DND-41 (cell line): Measurements from ENCODE around the gene FTO.

Experiments used
- EZH2 ChIP-seq: IDR thresholded peaks from 3 replicates; pipeline ENCODE4 v1.6.1; 2012; ENCODE audit warnings: borderline replicate concordance, low read depth, mild to moderate bottlenecking, moderate library complexity, low read length, inconsistent platforms; ENCODE audit not compliant: severe bottlenecking
- TF ChIP-seq, protein P1 (sequence below): IDR thresholded peaks from 2 replicates; pipeline ENCODE4 v1.5.1; 2012; ENCODE audit warnings: borderline replicate concordance, low read length, moderate library complexity, mild to moderate bottlenecking; ENCODE audit not compliant: poor library complexity, severe bottlenecking; ENCODE audit errors: extremely low read depth

DNA sequence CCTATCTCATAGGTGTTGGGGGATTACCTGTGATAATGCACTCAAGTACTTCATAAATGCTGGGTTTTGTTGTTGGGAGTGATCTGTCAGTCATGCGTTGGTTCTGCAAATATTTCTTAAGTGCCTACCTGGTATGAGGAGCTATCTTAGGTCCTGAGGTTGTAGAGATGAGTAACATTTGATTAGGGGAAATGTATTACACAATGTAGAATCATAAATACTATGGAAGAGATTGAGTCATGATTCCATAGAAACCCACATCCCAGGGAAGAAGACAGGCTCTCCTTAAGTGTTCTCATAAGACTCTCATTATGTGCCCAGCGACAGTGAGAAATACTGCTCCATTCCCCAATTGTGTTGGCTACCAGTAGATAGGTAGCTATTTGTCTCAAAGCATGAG is 240.1 kb downstream of the FTO start:
- TF ChIP-seq, protein P1, sequence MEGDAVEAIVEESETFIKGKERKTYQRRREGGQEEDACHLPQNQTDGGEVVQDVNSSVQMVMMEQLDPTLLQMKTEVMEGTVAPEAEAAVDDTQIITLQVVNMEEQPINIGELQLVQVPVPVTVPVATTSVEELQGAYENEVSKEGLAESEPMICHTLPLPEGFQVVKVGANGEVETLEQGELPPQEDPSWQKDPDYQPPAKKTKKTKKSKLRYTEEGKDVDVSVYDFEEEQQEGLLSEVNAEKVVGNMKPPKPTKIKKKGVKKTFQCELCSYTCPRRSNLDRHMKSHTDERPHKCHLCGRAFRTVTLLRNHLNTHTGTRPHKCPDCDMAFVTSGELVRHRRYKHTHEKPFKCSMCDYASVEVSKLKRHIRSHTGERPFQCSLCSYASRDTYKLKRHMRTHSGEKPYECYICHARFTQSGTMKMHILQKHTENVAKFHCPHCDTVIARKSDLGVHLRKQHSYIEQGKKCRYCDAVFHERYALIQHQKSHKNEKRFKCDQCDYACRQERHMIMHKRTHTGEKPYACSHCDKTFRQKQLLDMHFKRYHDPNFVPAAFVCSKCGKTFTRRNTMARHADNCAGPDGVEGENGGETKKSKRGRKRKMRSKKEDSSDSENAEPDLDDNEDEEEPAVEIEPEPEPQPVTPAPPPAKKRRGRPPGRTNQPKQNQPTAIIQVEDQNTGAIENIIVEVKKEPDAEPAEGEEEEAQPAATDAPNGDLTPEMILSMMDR, result no peak
- no peak for TF ChIP-seq EZH2
